Spleen (tissue), 11 donors: Measurements from ENCODE around the gene ASAP2. TPM values are rescaled to one million over a fixed set of nuclear protein-coding genes. Genes with fewer than 3 reads are reported as not detected.

Experiments used
- DNase-seq: peaks from one replicate; pipeline ENCODE4 v3.0.0-alpha.2; 2020
- H3K27ac ChIP-seq, 8 donors: fragments of 200-600 bp; sonication (generic) in 7 of 8; 1 replicate in 4 of 8; 2 replicates in 4 of 8; pipeline versions ENCODE4 v1.5.0 to v1.8.0; 2016 to 2021; ENCODE audit warnings: inconsistent platforms in 4 of 8, mild to moderate bottlenecking in 4 of 8, moderate library complexity in 1 of 8
- H3K27me3 ChIP-seq, 7 donors: fragments of 200-600 bp; sonication (generic) in 6 of 7; replicated peaks in 1 of 7; 1 replicate in 4 of 7; 2 replicates in 3 of 7; pipeline versions ENCODE4 v1.5.0 to v1.8.0; 2016 to 2021; ENCODE audit warnings: inconsistent platforms in 3 of 7, mild to moderate bottlenecking in 1 of 7
- H3K36me3 ChIP-seq, 6 donors: fragments of 200-600 bp; sonication (generic) in 5 of 6; 1 replicate in 4 of 6; 2 replicates in 2 of 6; pipeline versions ENCODE4 v1.5.0 to v1.8.0; 2016 to 2021; ENCODE audit warnings: inconsistent platforms in 2 of 6
- H3K4me1 ChIP-seq, 6 donors: fragments of 200-600 bp; sonication (generic) in 5 of 6; 1 replicate in 3 of 6; 2 replicates in 3 of 6; pipeline versions ENCODE4 v1.5.0 to v1.8.0; 2016 to 2021; ENCODE audit warnings: inconsistent platforms in 3 of 6
- H3K4me3 ChIP-seq, 8 donors: fragments of 200-600 bp; sonication (generic) in 7 of 8; 1 replicate in 4 of 8; 2 replicates in 4 of 8; pipeline versions ENCODE4 v1.5.0 to v1.8.0; 2016 to 2021; ENCODE audit warnings: inconsistent platforms in 4 of 8, mild to moderate bottlenecking in 4 of 8, moderate library complexity in 2 of 8
- H3K9me3 ChIP-seq, 8 donors: fragments of 200-600 bp; sonication (generic) in 7 of 8; 1 replicate in 4 of 8; 2 replicates in 4 of 8; pipeline versions ENCODE4 v1.5.0 to v1.8.0; 2016 to 2021; ENCODE audit warnings: inconsistent platforms in 4 of 8
- POLR2A ChIP-seq, 3 donors: fragments of 450-650 bp; IDR thresholded peaks; one replicate each; pipeline ENCODE4 v1.5.1; 2017; ENCODE audit warnings: antibody characterized with exemption in 3 of 3, mild to moderate bottlenecking in 1 of 3
- POLR2AphosphoS5 ChIP-seq, 3 donors: sonication (generic); formaldehyde crosslinking; IDR thresholded peaks; one replicate each; pipeline ENCODE4 v1.5.1; 2017; ENCODE audit warnings: antibody characterized with exemption in 3 of 3
- WGBS, 5 donors: extraction: QIAGEN DNeasy Blood & Tissue Kit in 3 of 5; methylation state at CpG; one replicate each; pipeline versions ENCODE4 v1.1.5 to v1.1.7; 2013 to 2018; 5-methylcytosine and 5-hydroxymethylcytosine counted together
- intact Hi-C: fragments of 100-400 bp; cut with DNase I; formaldehyde crosslinking; loops from one replicate; pipeline ENCODE4 v1.15.0; 2023; ENCODE audit warnings: low total_unique reads
- polyA plus RNA-seq, 3 donors: library from polyadenylated mRNA; stranded (reverse); fragments of 200-250 nt; gene quantifications; one replicate each; pipeline ENCODE4 v1.2.1, GENCODE V29; 2013
- total RNA-seq, 7 donors: library from RNA; depleted of rRNA in 3 of 7; stranded (reverse); fragments of >200 nt in 3 of 7; fragmentation: NEBNext Ultra II Directional in 4 of 7; extraction: Animal tissue kit (Norgen Biotek cat#: 25700) in 4 of 7; gene quantifications; one replicate each; pipeline versions ENCODE4 v1.1.0 to v1.2.1, GENCODE V29; 2016 to 2021
- TF ChIP-seq, protein P1 (sequence below), 11 experiments: fragments of 200-600 bp in 7 of 11; fragments of 450-650 bp in 4 of 11; sonication (generic) in 4 of 11; IDR thresholded peaks in 8 of 11; conservative IDR thresholded peaks in 3 of 11; 1 replicate in 7 of 11; 2 replicates in 4 of 11; pipeline versions ENCODE4 v1.4.0 to v1.8.0; 2016 to 2021; ENCODE audit warnings: antibody characterized with exemption in 11 of 11, inconsistent platforms in 4 of 11, mild to moderate bottlenecking in 1 of 11
- donor health status: healthy with polysubstance abuse.
- donor health status: DM: no; HTN: no; CAD: no; lungs with moderate emphysema.
- donor health status: DM: no; HTN: no; CAD: no.
- donor health status: Bipolar disorder and iron deficiency.
- donor health status: healthy.
- donor health status: DM: no; HTN: no; CAD: no.
- donor health status: DM: yes; HTN: yes; CAD: no.

ASAP2 gene
- total and polyA plus RNA-seq, 10 donors = 0.93 to 3.0 (median 2.2) TPM

DNA sequence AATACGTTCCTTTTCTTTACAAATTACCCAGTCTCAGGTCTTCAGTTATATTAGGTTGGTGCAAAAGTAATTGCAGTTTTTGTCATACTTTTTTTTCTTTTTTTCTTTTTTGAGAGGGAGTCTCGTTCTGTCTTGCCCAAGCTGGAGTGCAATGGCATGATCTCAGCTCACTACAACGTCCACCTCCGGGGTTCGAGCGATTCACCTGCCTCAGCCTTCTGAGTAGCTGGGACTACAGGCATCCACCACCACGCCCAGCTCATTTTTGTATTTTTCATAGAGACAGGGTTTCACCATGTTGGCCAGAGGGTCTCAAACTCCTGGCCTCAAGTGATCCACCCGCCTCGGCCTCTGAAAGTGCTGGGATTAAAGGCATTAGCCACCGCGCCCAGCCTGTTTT lies 43.8 kb upstream of the ASAP2 start:
- peak; percentile 17 for DNase-seq
- Histone ChIP-seq H3K27ac (no peak overlapping the region), H3K9me3 (no peaks in the 10 kb centered on the region), H3K36me3 (no peaks in the 10 kb centered on the region), H3K4me3 (no peak overlapping the region), H3K4me1 (no peaks in the 10 kb centered on the region), H3K27me3 (peaks cover 0 to 20% (median 0%) of the 10 kb centered on the region in 7 donors)
- WGBS, 5 donors = 86 to 94% (median 88%) methylated on average over 11 of the region's 11 CpGs
- TF ChIP-seq, protein P1, sequence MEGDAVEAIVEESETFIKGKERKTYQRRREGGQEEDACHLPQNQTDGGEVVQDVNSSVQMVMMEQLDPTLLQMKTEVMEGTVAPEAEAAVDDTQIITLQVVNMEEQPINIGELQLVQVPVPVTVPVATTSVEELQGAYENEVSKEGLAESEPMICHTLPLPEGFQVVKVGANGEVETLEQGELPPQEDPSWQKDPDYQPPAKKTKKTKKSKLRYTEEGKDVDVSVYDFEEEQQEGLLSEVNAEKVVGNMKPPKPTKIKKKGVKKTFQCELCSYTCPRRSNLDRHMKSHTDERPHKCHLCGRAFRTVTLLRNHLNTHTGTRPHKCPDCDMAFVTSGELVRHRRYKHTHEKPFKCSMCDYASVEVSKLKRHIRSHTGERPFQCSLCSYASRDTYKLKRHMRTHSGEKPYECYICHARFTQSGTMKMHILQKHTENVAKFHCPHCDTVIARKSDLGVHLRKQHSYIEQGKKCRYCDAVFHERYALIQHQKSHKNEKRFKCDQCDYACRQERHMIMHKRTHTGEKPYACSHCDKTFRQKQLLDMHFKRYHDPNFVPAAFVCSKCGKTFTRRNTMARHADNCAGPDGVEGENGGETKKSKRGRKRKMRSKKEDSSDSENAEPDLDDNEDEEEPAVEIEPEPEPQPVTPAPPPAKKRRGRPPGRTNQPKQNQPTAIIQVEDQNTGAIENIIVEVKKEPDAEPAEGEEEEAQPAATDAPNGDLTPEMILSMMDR (IDR thresholded peaks at IDR 0.05 in 8 of 11, conservative IDR thresholded peaks at IDR 0.05 in 3 of 11) = no peak
- intact Hi-C loops = no loop called here

DNA sequence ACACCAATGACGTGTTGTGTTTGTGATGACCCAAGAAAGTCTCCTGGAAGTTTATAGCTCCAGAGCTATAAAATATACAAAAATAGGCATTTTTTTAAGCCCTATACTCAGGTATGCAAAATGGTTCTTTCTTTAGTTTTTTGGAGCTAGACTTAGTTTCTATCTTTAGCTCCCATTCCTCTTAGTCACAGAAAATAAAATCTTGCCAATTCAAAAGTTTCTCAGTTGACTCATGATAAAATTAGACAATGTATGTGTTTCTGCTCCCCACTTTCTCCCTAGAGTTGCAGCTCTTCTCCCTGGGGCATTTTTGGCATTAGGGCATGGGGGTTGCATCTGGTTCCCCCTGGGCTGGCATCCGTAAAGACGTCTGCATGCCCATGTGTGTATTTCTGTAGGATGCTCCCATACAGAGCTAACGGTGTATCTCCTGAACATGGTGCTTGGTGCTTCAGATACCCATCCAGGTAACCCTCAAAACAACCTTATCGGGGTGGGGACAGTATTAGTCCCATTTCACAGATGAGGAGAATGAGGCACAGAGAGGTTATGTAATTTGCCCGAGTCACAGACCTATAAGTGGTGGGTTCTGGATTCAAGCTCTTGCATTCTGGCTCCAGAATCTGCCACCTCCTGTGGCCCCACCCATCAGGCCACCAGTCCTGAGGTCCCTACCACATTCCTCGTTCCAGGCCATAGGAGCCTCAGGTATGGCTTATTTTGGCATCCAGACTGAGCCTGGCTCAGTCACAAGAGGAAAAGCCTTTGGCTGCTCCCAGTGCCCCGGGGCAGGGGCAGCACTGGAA lies 43.1 kb upstream of the ASAP2 start:
- TF ChIP-seq POLR2AphosphoS5 (IDR thresholded peaks at IDR 0.05) (no peak), POLR2A (IDR thresholded peaks at IDR 0.05) (no peak)
- TF ChIP-seq, protein P1 (IDR thresholded peaks at IDR 0.05 in 8 of 11, conservative IDR thresholded peaks at IDR 0.05 in 3 of 11) = no peak
- WGBS, 5 donors = 86 to 93% (median 87%) methylated on average over 8 of the region's 8 CpGs
- Histone ChIP-seq H3K4me1 (peaks cover 0 to under 1% (median 0%) of the 10 kb centered on the region in 6 donors), H3K9me3 (no peaks in the 10 kb centered on the region), H3K27ac (no peak overlapping the region), H3K36me3 (no peaks in the 10 kb centered on the region), H3K27me3 (peaks cover 0 to 24% (median 0%) of the 10 kb centered on the region in 7 donors), H3K4me3 (no peak overlapping the region)
- intact Hi-C loops = no loop called here
- DNase-seq = no peak

DNA sequence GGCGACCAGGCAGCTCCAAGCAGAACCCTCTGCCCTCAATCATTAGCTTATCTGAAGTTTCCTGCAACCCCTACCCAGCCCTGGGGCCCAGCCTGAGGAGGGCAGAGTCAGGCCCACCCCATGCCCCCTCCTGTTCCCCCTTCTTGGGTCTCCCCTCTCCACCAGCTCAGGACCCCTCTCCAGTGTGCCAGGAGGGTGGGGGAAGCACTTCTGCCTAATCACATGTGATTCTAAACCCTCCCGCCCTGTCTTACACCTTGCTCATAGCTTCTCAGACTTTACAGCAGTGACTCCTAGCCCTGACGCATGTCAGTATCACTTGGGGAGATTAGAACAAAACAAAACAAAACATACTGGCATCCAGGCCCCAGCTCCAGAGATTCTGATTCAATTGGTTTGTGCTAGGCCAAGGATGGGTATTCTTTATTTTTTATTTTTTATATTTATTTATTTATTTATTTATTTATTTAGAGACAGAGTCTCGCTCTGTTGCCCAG lies 42.5 kb upstream of the ASAP2 start:
- TF ChIP-seq, protein P1 (IDR thresholded peaks at IDR 0.05 in 8 of 11, conservative IDR thresholded peaks at IDR 0.05 in 3 of 11) = no peak
- TF ChIP-seq POLR2AphosphoS5 (IDR thresholded peaks at IDR 0.05) (no peak), POLR2A (IDR thresholded peaks at IDR 0.05) (no peak)
- peaks cover 0 to 27% (median 0%) of the 10 kb centered on the region in 7 donors for H3K27me3 ChIP-seq
- no peak overlapping the region for H3K4me3 ChIP-seq
- 73 to 97% (median 87%) methylated on average over 4 of the region's 4 CpGs for WGBS, 5 donors
- H3K36me3 ChIP-seq = no peaks in the 10 kb centered on the region
- DNase-seq = peak; percentile 44
- peaks cover 0 to 6% (median 0%) of the 10 kb centered on the region in 6 donors for H3K4me1 ChIP-seq
- no peaks in the 10 kb centered on the region for H3K9me3 ChIP-seq
- intact Hi-C loops = no loop called here
- H3K27ac ChIP-seq = no peak overlapping the region

DNA sequence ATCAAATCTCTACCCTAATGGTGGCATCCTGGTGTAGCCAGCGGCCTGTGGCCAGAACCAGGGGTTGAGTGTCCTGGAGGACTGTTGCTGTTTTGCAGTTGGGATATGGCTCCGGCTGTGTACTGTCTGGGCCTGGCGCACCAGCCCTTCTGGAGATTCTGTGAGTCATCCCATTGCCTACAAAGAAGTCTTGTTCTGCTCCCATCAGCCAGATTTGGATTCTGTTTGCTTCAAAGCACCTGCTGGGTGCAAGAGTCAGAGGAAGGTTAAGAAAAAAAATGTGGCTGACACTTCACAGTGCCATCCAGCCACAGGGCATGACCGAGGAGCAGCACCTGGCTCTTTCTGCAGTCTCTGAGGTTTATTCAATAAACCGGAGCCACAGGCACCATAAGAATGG lies 41.0 kb upstream of the ASAP2 start:
- no peak for DNase-seq
- Histone ChIP-seq H3K27me3 (peaks cover 0 to 39% (median 0%) of the 10 kb centered on the region in 7 donors), H3K9me3 (no peaks in the 10 kb centered on the region), H3K36me3 (no peaks in the 10 kb centered on the region), H3K4me1 (peaks cover 0 to 6% (median 0%) of the 10 kb centered on the region in 6 donors), H3K4me3 (no peak overlapping the region), H3K27ac (no peak overlapping the region)
- TF ChIP-seq, protein P1 (IDR thresholded peaks at IDR 0.05 in 8 of 11, conservative IDR thresholded peaks at IDR 0.05 in 3 of 11) = no peak
- TF ChIP-seq POLR2AphosphoS5 (IDR thresholded peaks at IDR 0.05) (no peak), POLR2A (IDR thresholded peaks at IDR 0.05) (no peak)
- WGBS, 5 donors = 93 to 100% (median 93%) methylated on average over 4 to 5 of the region's 5 CpGs
- intact Hi-C loops = no loop called here
